Esophagus squamous epithelium (tissue), 4 donors: ENCODE results near the gene LTBP2.

Experiments used
- POLR2A ChIP-seq, 4 donors: fragments of 450-650 bp; IDR thresholded peaks; one replicate each; pipeline ENCODE4 v1.6.1; 2017; ENCODE audit warnings: antibody characterized with exemption in 4 of 4, mild to moderate bottlenecking in 4 of 4, moderate library complexity in 3 of 4
- TF ChIP-seq, protein P1 (sequence below), 6 experiments: fragments of 450-650 bp in 4 of 6; fragments of 200-600 bp in 2 of 6; sonication (generic) in 2 of 6; IDR thresholded peaks; one replicate each; pipeline ENCODE4 v1.5.1; 2016 to 2019; ENCODE audit warnings: antibody characterized with exemption in 6 of 6, mild to moderate bottlenecking in 4 of 6, moderate library complexity in 4 of 6

DNA sequence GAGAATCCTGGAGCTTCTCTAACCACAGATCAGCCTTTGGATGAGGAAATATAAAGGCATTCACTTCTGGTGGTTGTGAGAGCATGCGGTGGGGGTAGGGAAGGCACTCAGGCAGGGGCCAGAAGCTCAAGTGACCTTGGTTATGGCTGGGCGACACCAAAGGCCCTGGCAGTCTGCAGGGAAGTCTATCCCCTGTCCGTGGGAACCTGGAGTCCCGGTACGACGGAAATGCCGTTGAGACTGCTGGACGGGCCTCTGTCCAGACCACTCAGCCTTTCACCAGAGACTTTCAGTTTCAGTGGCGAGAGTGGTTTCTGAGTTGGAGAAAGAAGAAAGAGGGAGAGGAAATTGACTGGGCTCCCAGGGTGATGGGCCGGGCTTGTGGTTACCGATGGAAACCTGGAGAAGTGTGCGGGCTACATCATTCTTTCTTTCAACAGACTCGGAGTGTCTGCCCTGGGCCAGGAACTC lies 97.5 kb downstream of the LTBP2 start:
- TF ChIP-seq, protein P1, sequence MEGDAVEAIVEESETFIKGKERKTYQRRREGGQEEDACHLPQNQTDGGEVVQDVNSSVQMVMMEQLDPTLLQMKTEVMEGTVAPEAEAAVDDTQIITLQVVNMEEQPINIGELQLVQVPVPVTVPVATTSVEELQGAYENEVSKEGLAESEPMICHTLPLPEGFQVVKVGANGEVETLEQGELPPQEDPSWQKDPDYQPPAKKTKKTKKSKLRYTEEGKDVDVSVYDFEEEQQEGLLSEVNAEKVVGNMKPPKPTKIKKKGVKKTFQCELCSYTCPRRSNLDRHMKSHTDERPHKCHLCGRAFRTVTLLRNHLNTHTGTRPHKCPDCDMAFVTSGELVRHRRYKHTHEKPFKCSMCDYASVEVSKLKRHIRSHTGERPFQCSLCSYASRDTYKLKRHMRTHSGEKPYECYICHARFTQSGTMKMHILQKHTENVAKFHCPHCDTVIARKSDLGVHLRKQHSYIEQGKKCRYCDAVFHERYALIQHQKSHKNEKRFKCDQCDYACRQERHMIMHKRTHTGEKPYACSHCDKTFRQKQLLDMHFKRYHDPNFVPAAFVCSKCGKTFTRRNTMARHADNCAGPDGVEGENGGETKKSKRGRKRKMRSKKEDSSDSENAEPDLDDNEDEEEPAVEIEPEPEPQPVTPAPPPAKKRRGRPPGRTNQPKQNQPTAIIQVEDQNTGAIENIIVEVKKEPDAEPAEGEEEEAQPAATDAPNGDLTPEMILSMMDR (IDR thresholded peaks at IDR 0.05), result no peak
- TF ChIP-seq POLR2A (IDR thresholded peaks at IDR 0.05), result no peak
